Cardiac muscle cell (in vitro differentiated cells and primary cell): ENCODE measurements around the gene NT5M. TPM values are rescaled to one million over a fixed set of nuclear protein-coding genes. Genes with fewer than 3 reads are reported as not detected.

Experiments
- DNase-seq, 2 donors: peaks; one replicate each; pipeline versions ENCODE4 v3.0.0 to v3.0.0-alpha.2; 2010 to 2017; ENCODE audit warnings: low read depth in 1 of 2, low spot score in 1 of 2
- H3K27ac ChIP-seq: fragments of 200-600 bp; sonication (generic); 2 replicates; pipeline ENCODE4 v1.5.1; 2016
- H3K27me3 ChIP-seq: fragments of 200-600 bp; sonication (generic); 2 replicates; pipeline ENCODE4 v1.6.0; 2016; ENCODE audit warnings: control low read depth
- H3K36me3 ChIP-seq: fragments of 200-600 bp; sonication (generic); 2 replicates; pipeline ENCODE4 v1.5.1; 2016; ENCODE audit warnings: control low read depth
- H3K4me1 ChIP-seq: fragments of 200-600 bp; sonication (generic); 2 replicates; pipeline ENCODE4 v1.8.1; 2017; ENCODE audit warnings: low read depth, mild to moderate bottlenecking, mixed run types
- H3K4me3 ChIP-seq: fragments of 200-600 bp; sonication (generic); 2 replicates; pipeline ENCODE4 v1.5.1; 2016; ENCODE audit warnings: mild to moderate bottlenecking
- H3K9me3 ChIP-seq: fragments of 200-600 bp; sonication (generic); 2 replicates; pipeline ENCODE4 v1.5.1; 2017; ENCODE audit warnings: low read depth, mild to moderate bottlenecking, control low read depth
- polyA plus RNA-seq: library from polyadenylated mRNA; unstranded; fragments of >200 nt; fragmentation: Nextera tagmentation; extraction: Ambion mirVana; gene quantifications from 2 replicates; pipeline ENCODE4 v1.2.1, GENCODE V29; 2016
- total RNA-seq: library from RNA; depleted of rRNA; stranded (reverse); fragments of >200 nt; gene quantifications from 2 replicates; pipeline ENCODE4 v1.2.3, GENCODE V29; 2016
- TF ChIP-seq, protein P1 (sequence below): IDR thresholded peaks from 2 replicates; pipeline ENCODE4 v1.5.1; 2012; ENCODE audit warnings: low read depth, mild to moderate bottlenecking, low read length

NT5M gene
- total and polyA plus RNA-seq, 2 experiments from 2014 or later: 32.9 to 38.5 TPM

GRCh38 chr17:17360087-17360730, 57.0 kb downstream of the NT5M start:
- Histone ChIP-seq H3K4me3 (no peak overlapping the region), H3K27me3 (no peaks in the 10 kb centered on the region), H3K27ac (no peak overlapping the region), H3K9me3 (no peaks in the 10 kb centered on the region), H3K36me3 (no peaks in the 10 kb centered on the region), H3K4me1 (no peaks in the 10 kb centered on the region)
- DNase-seq: no peak
- TF ChIP-seq, protein P1, sequence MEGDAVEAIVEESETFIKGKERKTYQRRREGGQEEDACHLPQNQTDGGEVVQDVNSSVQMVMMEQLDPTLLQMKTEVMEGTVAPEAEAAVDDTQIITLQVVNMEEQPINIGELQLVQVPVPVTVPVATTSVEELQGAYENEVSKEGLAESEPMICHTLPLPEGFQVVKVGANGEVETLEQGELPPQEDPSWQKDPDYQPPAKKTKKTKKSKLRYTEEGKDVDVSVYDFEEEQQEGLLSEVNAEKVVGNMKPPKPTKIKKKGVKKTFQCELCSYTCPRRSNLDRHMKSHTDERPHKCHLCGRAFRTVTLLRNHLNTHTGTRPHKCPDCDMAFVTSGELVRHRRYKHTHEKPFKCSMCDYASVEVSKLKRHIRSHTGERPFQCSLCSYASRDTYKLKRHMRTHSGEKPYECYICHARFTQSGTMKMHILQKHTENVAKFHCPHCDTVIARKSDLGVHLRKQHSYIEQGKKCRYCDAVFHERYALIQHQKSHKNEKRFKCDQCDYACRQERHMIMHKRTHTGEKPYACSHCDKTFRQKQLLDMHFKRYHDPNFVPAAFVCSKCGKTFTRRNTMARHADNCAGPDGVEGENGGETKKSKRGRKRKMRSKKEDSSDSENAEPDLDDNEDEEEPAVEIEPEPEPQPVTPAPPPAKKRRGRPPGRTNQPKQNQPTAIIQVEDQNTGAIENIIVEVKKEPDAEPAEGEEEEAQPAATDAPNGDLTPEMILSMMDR: no peak

- Histone ChIP-seq H3K9me3 (no peaks in the 10 kb centered on the region), H3K27me3 (no peaks in the 10 kb centered on the region), H3K27ac (no peak overlapping the region), H3K36me3 (no peaks in the 10 kb centered on the region), H3K4me3 (no peak overlapping the region), H3K4me1 (no peaks in the 10 kb centered on the region)
- TF ChIP-seq, protein P1: no peak
- no peak for DNase-seq
Measured at GRCh38 chr17:17361543-17361866, 58.3 kb downstream of the NT5M start.

DNA sequence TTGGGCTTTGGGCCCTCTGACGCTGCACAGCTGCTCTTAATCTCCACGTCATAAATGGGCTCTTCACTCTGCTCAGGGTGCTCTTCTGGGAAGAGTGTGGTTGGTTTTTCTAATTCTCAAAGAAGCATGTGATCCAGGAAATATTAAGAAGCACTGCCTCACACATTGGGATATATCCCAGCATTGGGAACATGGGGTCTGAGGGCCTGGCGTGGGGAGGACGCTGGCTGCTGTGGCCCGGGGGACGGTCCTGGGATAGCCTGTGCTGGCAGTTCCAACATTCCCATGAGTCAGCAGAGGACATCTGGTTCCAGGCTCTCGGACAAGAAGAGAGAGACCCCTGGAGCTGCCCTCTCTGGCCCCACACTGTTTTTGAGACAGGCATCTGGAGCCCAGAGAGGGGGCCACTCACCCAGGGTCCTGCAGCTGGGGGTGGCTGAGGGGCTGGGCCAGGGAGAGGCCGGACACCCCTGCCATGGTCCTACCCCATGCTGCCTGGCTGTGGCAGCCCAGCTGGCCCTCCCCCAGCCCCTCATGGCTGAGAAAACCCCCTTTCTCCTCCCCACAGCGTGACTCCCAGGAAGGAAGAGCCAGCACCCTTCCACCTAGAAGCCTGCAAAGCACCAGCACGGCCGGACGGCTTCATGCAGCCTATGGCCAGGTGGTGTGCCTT, 58.8 kb downstream of the NT5M start:
- DNase-seq: peak in 1 of 2 donors; percentile 37
- Histone ChIP-seq H3K4me3 (no peak overlapping the region), H3K27ac (no peak overlapping the region), H3K36me3 (no peaks in the 10 kb centered on the region), H3K9me3 (no peaks in the 10 kb centered on the region), H3K4me1 (no peaks in the 10 kb centered on the region), H3K27me3 (no peaks in the 10 kb centered on the region)
- TF ChIP-seq, protein P1: no peak

DNA sequence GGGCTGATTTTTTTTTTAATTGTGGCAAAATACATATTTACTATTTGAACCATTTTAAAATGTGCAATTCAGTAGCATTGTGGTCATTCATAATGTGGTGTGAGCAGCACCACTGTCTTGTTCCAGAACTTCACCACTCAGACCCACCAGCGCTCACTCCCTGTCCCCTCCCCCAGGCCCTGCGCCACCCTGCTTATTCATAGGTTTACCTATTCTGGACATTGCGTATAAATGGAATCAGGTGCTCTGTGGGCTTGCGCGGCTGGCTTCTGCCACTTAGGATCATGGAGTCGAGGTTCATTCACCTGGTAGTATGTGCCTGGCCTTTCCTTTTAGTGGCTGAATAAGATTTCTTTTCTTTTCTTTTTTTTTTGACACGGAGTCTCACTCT, 59.4 kb downstream of the NT5M start:
- no peak for DNase-seq
- TF ChIP-seq, protein P1: no peak

DNA sequence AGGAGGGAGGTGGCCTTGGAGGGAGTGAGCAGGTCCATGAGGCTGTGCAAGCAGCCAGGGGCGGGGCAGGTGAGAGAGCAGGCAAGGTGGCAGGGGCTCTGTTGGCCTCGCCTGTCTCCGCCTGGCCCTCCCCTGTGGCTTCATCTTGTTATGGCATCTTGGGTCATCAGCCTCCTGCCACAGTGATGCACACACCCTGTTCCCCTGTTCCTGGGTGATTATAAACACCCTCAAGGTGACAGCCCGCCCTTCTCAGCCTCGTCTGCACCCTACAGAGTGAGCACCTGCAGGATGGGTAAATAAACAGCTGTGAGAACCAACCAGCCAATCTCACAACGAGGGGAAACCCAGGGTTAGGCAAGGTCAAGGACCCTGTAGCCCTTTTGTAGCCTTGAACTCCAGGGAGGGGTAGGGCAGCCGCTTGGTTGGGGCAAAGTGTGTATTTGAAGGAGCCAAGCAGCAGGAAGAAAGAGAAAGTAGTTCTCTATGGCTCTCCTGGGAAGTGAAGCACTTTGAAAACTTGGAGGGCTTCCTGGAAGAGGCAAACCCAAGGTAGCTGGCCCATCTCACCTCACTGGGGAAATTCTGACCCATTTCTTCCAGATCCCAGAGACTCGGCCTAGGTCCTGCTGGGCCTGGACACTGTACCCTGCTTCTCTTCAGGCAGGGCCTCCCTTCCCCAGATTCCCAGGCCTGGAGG, 60.6 kb downstream of the NT5M start:
- Histone ChIP-seq H3K4me3 (no peak overlapping the region), H3K27me3 (no peaks in the 10 kb centered on the region), H3K4me1 (no peaks in the 10 kb centered on the region), H3K9me3 (no peaks in the 10 kb centered on the region), H3K36me3 (no peaks in the 10 kb centered on the region), H3K27ac (no peak overlapping the region)
- TF ChIP-seq, protein P1: no peak
- no peak for DNase-seq

More for the DNA sequence above, 59.4 kb downstream of the NT5M start:
- Histone ChIP-seq H3K4me1 (no peaks in the 10 kb centered on the region), H3K27ac (no peak overlapping the region), H3K4me3 (no peak overlapping the region), H3K36me3 (no peaks in the 10 kb centered on the region), H3K9me3 (no peaks in the 10 kb centered on the region), H3K27me3 (no peaks in the 10 kb centered on the region)
